GM12878 (cell line): ENCODE results near the gene SRF. TPM values are rescaled to one million over a fixed set of nuclear protein-coding genes. Genes with fewer than 3 reads are reported as not detected.

ENCODE experiments used
- ATAC-seq: fragments of 200-7000 bp; cut with Tn5 transposase; 3 replicates; pipeline ENCODE4 v1.9.1; 2020; ENCODE audit warnings: mild to moderate bottlenecking, moderate library complexity
- BruUV-seq: library from RNA; stranded (reverse); fragments of 400-500 nt; replicated peaks from 2 replicates; lab custom pipeline; 2021; lab: Mats Ljungman, UMichigan
- CTCF ChIA-PET: fragments of 300-600 bp; sonication (Branson Sonifier 250); formaldehyde crosslinking; extraction: SDS; loops from one replicate; lab custom pipeline; 2021; ENCODE audit warnings: inconsistent platforms; lab: Yijun Ruan, JAX
- POLR2A ChIA-PET: fragments of 350-600 bp; formaldehyde crosslinking; extraction: SDS; loops from one replicate; lab custom pipeline; 2021; ENCODE audit warnings: inconsistent platforms; lab: Charles Lee
- RAD21 ChIA-PET: fragments of 300-600 bp; sonication (Branson Sonifier 250); formaldehyde crosslinking; loops from one replicate; lab custom pipeline; 2023; ENCODE audit warnings: antibody characterized with exemption; ENCODE audit not compliant: unreplicated experiment; lab: Charles Lee
- SMC1A ChIA-PET: fragments of 300-600 bp; sonication (Branson Sonifier 250); formaldehyde crosslinking; loops from one replicate; lab custom pipeline; 2023; ENCODE audit not compliant: unreplicated experiment, uncharacterized antibody; lab: Charles Lee
- DNase-seq: peaks from one replicate; pipeline ENCODE4 v3.0.0-alpha.2; 2011; ENCODE audit warnings: low read depth, low spot score
- FAIRE-seq: peaks from 3 replicates; lab custom pipeline; 2011; peaks lifted over from hg19 to GRCh38; lab: Jason Lieb, UNC
- H2AFZ ChIP-seq: 2 replicates; pipeline ENCODE4 v1.6.0; 2011; ENCODE audit warnings: low read depth, low read length, control low read depth; ENCODE audit not compliant: control insufficient read depth
- H3K27ac ChIP-seq: 2 replicates; pipeline ENCODE4 v1.5.1; 2011; ENCODE audit warnings: control low read depth; ENCODE audit not compliant: control insufficient read depth, insufficient read depth
- H3K27me3 ChIP-seq, 2 experiments: replicated peaks in 1 of 2; 2 replicates each; pipeline versions ENCODE4 v1.6.0 to v1.6.1; 2011; ENCODE audit warnings: low read length in 1 of 2; ENCODE audit not compliant: control insufficient read depth in 2 of 2, insufficient read depth in 2 of 2
- H3K36me3 ChIP-seq, 2 experiments: 2 replicates each; pipeline ENCODE4 v1.5.1; 2011; ENCODE audit warnings: low read length in 1 of 2; ENCODE audit not compliant: control insufficient read depth in 2 of 2, insufficient read depth in 2 of 2
- H3K4me1 ChIP-seq: 2 replicates; pipeline ENCODE4 v1.6.1; 2011; ENCODE audit warnings: mild to moderate bottlenecking, low read length, moderate library complexity, mixed read lengths; ENCODE audit not compliant: control insufficient read depth, insufficient read depth
- H3K4me2 ChIP-seq: 2 replicates; pipeline ENCODE4 v1.6.0; 2011; ENCODE audit warnings: control low read depth; ENCODE audit not compliant: control insufficient read depth, insufficient read depth
- H3K4me3 ChIP-seq: fragments of 200-600 bp; sonication (generic); 2 replicates; pipeline ENCODE4 v1.5.1; 2016
- H3K79me2 ChIP-seq: 2 replicates; pipeline ENCODE4 v1.6.0; 2011; ENCODE audit warnings: low read length; ENCODE audit not compliant: control insufficient read depth, insufficient read depth
- H3K9ac ChIP-seq: 2 replicates; pipeline ENCODE4 v1.8.0; 2011; ENCODE audit warnings: low read length, control low read depth, mixed read lengths; ENCODE audit not compliant: control insufficient read depth, insufficient read depth
- H3K9me3 ChIP-seq: replicated peaks from 3 replicates; pipeline ENCODE4 v1.5.1; 2011; ENCODE audit warnings: mild to moderate bottlenecking, low read length; ENCODE audit not compliant: control insufficient read depth, insufficient read depth
- H4K20me1 ChIP-seq: 2 replicates; pipeline ENCODE4 v1.6.0; 2011; ENCODE audit not compliant: control insufficient read depth, insufficient read depth
- BHLHE40 ChIP-seq, 2 experiments: fragments of 450-650 bp in 1 of 2; IDR thresholded peaks; 2 replicates each; pipeline ENCODE4 v1.6.1; 2011 to 2017; ENCODE audit warnings: low read depth in 2 of 2, borderline replicate concordance in 1 of 2, improper control_type of control experiment in 1 of 2, low read length in 1 of 2, mild to moderate bottlenecking in 1 of 2
- BRCA1 ChIP-seq: IDR thresholded peaks from 2 replicates; pipeline ENCODE4 v1.6.1; 2011; ENCODE audit warnings: low read depth, low read length, improper control_type of control experiment
- HDAC6 ChIP-seq: fragments of 200-600 bp; sonication (generic); IDR thresholded peaks from one replicate; pipeline ENCODE4 v1.8.0; 2017; ENCODE audit warnings: antibody characterized with exemption; ENCODE audit not compliant: unreplicated experiment
- HDGF ChIP-seq: fragments of 450-650 bp; IDR thresholded peaks from 2 replicates; pipeline ENCODE4 v1.6.1; 2016; ENCODE audit warnings: antibody characterized with exemption
- KAT2A ChIP-seq: conservative IDR thresholded peaks from 2 replicates; pipeline ENCODE4 v1.6.1; 2011; ENCODE audit warnings: low read depth, low read length; ENCODE audit not compliant: control insufficient read depth
- KDM1A ChIP-seq: fragments of 200-600 bp; sonication (generic); IDR thresholded peaks from 2 replicates; pipeline ENCODE4 v1.6.1; 2016; ENCODE audit warnings: borderline replicate concordance
- NR2C1 ChIP-seq: fragments of 450-650 bp; IDR thresholded peaks from 2 replicates; pipeline ENCODE4 v1.6.1; 2017; ENCODE audit warnings: antibody characterized with exemption, mild to moderate bottlenecking, moderate library complexity
- RELA ChIP-seq: fragments of 450-650 bp; IDR thresholded peaks from 2 replicates; pipeline ENCODE4 v1.8.0; 2014; ENCODE audit warnings: borderline replicate concordance; ENCODE audit not compliant: partially characterized antibody
- SIN3A ChIP-seq: IDR thresholded peaks from 2 replicates; pipeline ENCODE4 v1.6.1; 2012; ENCODE audit warnings: low read depth, low read length, improper control_type of control experiment
- SMARCA5 ChIP-seq: fragments of 450-650 bp; IDR thresholded peaks from 2 replicates; pipeline ENCODE4 v1.6.1; 2017; ENCODE audit warnings: mild to moderate bottlenecking
- TAF1 ChIP-seq: IDR thresholded peaks from 2 replicates; pipeline ENCODE4 v1.6.1; 2011; ENCODE audit warnings: mild to moderate bottlenecking, low read depth, low read length, borderline replicate concordance
- WGBS: methylation state at CpG from one replicate; pipeline ENCODE4 v1.1.6; 2016; ENCODE audit warnings: low lambda C conversion rate; ENCODE audit not compliant: insufficient replicate concordance, insufficient coverage; ENCODE audit errors: missing lambda C conversion rate; 5-methylcytosine and 5-hydroxymethylcytosine counted together
- in situ Hi-C: fragments of 300-500 bp; cut with MboI; formaldehyde crosslinking; loops from 9 replicates; pipeline ENCODE4 v1.14.3; 2018; ENCODE audit warnings: mixed read lengths
- intact Hi-C: fragments of 100-400 bp; cut with micrococcal nuclease; formaldehyde crosslinking; loops from one replicate; pipeline ENCODE4 v1.14.2; 2022; ENCODE audit not compliant: unreplicated experiment
- polyA plus RNA-seq, 11 experiments: library from polyadenylated mRNA; depleted of rRNA in 4 of 11; unstranded in 6 of 11; stranded (reverse) in 5 of 11; fragments of >200 nt; fragmentation: Nextera tagmentation in 4 of 11; fragmentation: Illumina TruSeq in 1 of 11; extraction: Ambion mirVana in 4 of 11; extraction: Trizol in 1 of 11; gene quantifications; 1 replicate in 1 of 11; 2 replicates in 10 of 11; pipeline versions ENCODE4 v1.2.1 to v1.2.3, GENCODE V29; 2011 to 2016; ENCODE audit warnings: inconsistent platforms in 2 of 11, missing spikeins in 2 of 11, low read depth in 1 of 11
- total RNA-seq, 4 experiments: library from RNA; depleted of rRNA in 3 of 4; stranded (reverse); fragments of >200 nt in 3 of 4; fragmentation: Illumina TruSeq in 1 of 4; extraction: Trizol in 1 of 4; gene quantifications; 2 replicates each; pipeline versions ENCODE4 v1.2.1 to v1.2.3, GENCODE V29; 2013 to 2021
- TF ChIP-seq, protein P1 (sequence below): IDR thresholded peaks from 2 replicates; pipeline ENCODE4 v1.6.1; 2011; ENCODE audit warnings: borderline replicate concordance, low read depth, mild to moderate bottlenecking, moderate library complexity, mixed read lengths, low read length; ENCODE audit not compliant: insufficient read depth; ENCODE audit errors: extremely low read length
- TF ChIP-seq, protein P2 (sequence below): IDR thresholded peaks from 2 replicates; pipeline ENCODE4 v1.6.1; 2012; ENCODE audit warnings: low read length, inconsistent platforms

Gene SRF
- total and polyA plus RNA-seq, 10 of the 15 experiments (the other 5 are each of a cell fraction or from before 2014, with no cell fraction given), result 2.3 to 56.3 (median 28.2) TPM

DNA sequence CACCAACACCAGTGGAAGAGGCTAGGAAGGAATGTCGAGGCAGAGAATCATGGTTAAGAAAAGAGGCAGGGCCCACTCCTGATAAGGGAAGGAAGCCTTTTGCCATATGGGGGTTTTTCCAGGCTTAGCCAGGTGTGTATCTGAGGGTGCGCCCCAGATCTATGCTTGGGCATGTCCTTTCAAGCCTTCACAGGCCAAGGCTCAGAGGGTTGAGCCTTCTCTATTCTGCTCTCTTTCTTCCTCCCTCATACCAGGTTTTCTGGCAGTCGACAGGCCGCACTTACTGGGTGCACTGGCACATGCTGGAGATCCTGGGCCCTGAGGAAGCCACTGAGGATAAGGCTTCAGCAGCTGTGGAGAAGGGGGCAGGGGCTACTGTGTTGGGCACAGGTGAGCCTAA lies 15.6 kb downstream of the SRF start:
- Histone ChIP-seq H3K9ac (no peak overlapping the region), H3K27ac (peak overlapping the region; percentile 14; the same call in 1 of the 2 replicates)
- TF ChIP-seq KDM1A (no peak), BHLHE40 (IDR thresholded peaks at IDR 0.05; ENCODE audit: borderline replicate concordance in 1 of 2, low read depth in 2 of 2, low read length in 1 of 2) (no peak), HDAC6 (no peak), BRCA1 (no peak), HDGF (no peak), SMARCA5 (no peak), TAF1 (no peak), RELA (no peak), SIN3A (no peak), NR2C1 (no peak), KAT2A (no peak)
- TF ChIP-seq, protein P1, sequence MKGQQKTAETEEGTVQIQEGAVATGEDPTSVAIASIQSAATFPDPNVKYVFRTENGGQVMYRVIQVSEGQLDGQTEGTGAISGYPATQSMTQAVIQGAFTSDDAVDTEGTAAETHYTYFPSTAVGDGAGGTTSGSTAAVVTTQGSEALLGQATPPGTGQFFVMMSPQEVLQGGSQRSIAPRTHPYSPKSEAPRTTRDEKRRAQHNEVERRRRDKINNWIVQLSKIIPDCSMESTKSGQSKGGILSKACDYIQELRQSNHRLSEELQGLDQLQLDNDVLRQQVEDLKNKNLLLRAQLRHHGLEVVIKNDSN, result no peak
- TF ChIP-seq, protein P2, sequence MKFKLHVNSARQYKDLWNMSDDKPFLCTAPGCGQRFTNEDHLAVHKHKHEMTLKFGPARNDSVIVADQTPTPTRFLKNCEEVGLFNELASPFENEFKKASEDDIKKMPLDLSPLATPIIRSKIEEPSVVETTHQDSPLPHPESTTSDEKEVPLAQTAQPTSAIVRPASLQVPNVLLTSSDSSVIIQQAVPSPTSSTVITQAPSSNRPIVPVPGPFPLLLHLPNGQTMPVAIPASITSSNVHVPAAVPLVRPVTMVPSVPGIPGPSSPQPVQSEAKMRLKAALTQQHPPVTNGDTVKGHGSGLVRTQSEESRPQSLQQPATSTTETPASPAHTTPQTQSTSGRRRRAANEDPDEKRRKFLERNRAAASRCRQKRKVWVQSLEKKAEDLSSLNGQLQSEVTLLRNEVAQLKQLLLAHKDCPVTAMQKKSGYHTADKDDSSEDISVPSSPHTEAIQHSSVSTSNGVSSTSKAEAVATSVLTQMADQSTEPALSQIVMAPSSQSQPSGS, result no peak
- TF ChIP-seq, all 136 proteins: peak for 0
- Histone ChIP-seq H2AFZ (no peak overlapping the region), H4K20me1 (no peaks in the 10 kb centered on the region), H3K27me3 (no peaks in the 10 kb centered on the region), H3K4me2 (no peak overlapping the region), H3K9me3 (no peaks in the 10 kb centered on the region; the same call in 2 of the 3 replicates), H3K4me1 (peaks cover 10% of the 10 kb centered on the region), H3K4me3 (no peak overlapping the region), H3K79me2 (peaks cover 11% of the 10 kb centered on the region), H3K36me3 (peaks cover 0 to 6% of the 10 kb centered on the region in 2 experiments; a peak in 3 of 4 replicates)
- ChIA-PET POLR2A (interaction anchor here (0.5 kb wide), 1 partner anchor 69 kb away, joined by 4 read pairs; no protein-coding TSS in a partner anchor), RAD21 (no interaction called here), SMC1A (interaction anchor here (0.6 kb wide), 1 partner anchor 215 kb away, joined by 3 read pairs; no protein-coding TSS in a partner anchor), CTCF (no interaction called here)
- FAIRE-seq, result no peak
- BruUV-seq, result no TSS peak
- intact Hi-C loops, result no loop called here
- 92% methylated on average over 4 of the region's 4 CpGs for WGBS
- DNase-seq, result no peak
- ATAC-seq, result no peak
- in situ Hi-C loops, result no loop called here
